ENCODE results near the gene TXNRD3. TPM values are rescaled to one million over a fixed set of nuclear protein-coding genes. Genes with fewer than 3 reads are reported as not detected.

Gene TXNRD3
- total RNA-seq, 4 donors from 2014 or later: 7.8 to 14.7 (median 9.4) TPM

GRCh38 chr3:126664591-126665214, 9.8 kb upstream of the TXNRD3 start:
- no peak overlapping the region for H3K4me3 ChIP-seq
- WGBS, 2 donors: 49 to 50% methylated on average over 4 to 5 of the region's 5 CpGs
- H3K27ac ChIP-seq: no peak overlapping the region
- peaks cover 0 to 65% (median 0%) of the 10 kb centered on the region in 4 donors for H3K27me3 ChIP-seq
- H3K36me3 ChIP-seq: no peaks in the 10 kb centered on the region
- no peak for DNase-seq
- intact Hi-C loops (cut with DNase I): loop anchor here (10.0 kb wide), 1 partner anchor 790 kb away; no protein-coding TSS in a partner anchor
- H3K9me3 ChIP-seq: no peaks in the 10 kb centered on the region
- no peaks in the 10 kb centered on the region for H3K4me1 ChIP-seq
- no peak for TF ChIP-seq POLR2A (IDR thresholded peaks at IDR 0.05)
- TF ChIP-seq, protein P1, sequence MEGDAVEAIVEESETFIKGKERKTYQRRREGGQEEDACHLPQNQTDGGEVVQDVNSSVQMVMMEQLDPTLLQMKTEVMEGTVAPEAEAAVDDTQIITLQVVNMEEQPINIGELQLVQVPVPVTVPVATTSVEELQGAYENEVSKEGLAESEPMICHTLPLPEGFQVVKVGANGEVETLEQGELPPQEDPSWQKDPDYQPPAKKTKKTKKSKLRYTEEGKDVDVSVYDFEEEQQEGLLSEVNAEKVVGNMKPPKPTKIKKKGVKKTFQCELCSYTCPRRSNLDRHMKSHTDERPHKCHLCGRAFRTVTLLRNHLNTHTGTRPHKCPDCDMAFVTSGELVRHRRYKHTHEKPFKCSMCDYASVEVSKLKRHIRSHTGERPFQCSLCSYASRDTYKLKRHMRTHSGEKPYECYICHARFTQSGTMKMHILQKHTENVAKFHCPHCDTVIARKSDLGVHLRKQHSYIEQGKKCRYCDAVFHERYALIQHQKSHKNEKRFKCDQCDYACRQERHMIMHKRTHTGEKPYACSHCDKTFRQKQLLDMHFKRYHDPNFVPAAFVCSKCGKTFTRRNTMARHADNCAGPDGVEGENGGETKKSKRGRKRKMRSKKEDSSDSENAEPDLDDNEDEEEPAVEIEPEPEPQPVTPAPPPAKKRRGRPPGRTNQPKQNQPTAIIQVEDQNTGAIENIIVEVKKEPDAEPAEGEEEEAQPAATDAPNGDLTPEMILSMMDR (IDR thresholded peaks at IDR 0.05): peak in 1 of 6 experiments; percentile 2

DNA sequence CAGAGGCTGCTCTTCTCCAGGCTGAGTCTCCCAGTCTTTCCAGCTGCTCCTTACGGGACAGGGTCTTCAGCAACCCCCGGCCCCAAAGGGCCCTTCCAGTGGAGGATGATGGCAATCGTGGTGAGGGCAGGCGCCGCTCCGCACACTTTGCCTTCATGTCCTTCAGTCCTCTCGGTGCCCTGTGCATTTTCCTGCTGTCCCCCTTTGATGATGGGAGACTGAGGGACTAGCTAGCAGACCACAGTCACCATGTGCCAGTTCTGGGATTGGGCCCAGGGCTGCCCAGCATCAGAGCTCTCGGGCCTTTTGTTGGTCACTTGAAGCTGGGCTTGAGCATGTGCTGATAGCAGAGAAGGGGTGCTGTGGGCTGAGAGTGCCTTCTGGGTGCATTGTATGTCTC, 8.8 kb upstream of the TXNRD3 start:
- TF ChIP-seq, protein P1 (IDR thresholded peaks at IDR 0.05): no peak
- no peak for TF ChIP-seq POLR2A (IDR thresholded peaks at IDR 0.05)
- Histone ChIP-seq H3K4me1 (no peaks in the 10 kb centered on the region), H3K27me3 (peaks cover 0 to 74% (median 0%) of the 10 kb centered on the region in 4 donors), H3K36me3 (no peaks in the 10 kb centered on the region), H3K4me3 (no peak overlapping the region), H3K9me3 (no peaks in the 10 kb centered on the region), H3K27ac (no peak overlapping the region)
- DNase-seq: no peak
- intact Hi-C loops (cut with DNase I): loop anchor here (10.0 kb wide), 1 partner anchor 791 kb away; no protein-coding TSS in a partner anchor
- WGBS, 2 donors: 71% methylated on average over 1 of the region's 8 CpGs; no CpG with 5 or more reads in 1 of the 2 donors

DNA sequence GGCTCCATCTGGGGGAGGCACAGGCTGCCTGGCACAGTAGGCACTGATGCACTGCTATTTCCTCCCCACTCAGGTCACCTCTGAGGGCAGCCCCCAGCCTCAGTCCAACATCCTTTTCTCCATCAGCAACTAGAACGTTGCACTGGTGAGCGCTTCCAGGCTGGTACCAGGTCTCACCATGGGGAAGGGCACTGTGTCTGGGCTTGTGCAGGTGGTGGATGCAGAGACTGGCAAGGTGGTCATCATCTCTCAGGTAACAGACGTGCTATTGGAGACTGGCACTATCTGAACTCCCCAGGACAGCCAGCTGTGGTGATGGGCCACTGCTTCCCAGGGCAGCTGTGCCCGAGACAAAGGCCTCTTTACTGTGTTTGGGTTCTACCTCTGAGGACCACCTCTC, 8.3 kb upstream of the TXNRD3 start:
- Histone ChIP-seq H3K27ac (no peak overlapping the region), H3K27me3 (peaks cover 0 to 79% (median 0%) of the 10 kb centered on the region in 4 donors), H3K4me3 (no peak overlapping the region), H3K36me3 (no peaks in the 10 kb centered on the region), H3K9me3 (no peaks in the 10 kb centered on the region), H3K4me1 (no peaks in the 10 kb centered on the region)
- no peak for DNase-seq
- TF ChIP-seq, protein P1 (IDR thresholded peaks at IDR 0.05): no peak
- no peak for TF ChIP-seq POLR2A (IDR thresholded peaks at IDR 0.05)
- 60 to 83% methylated on average over 1 to 2 of the region's 4 CpGs for WGBS, 2 donors
- intact Hi-C loops (cut with DNase I): loop anchor here (10.0 kb wide), 1 partner anchor 792 kb away; no protein-coding TSS in a partner anchor

DNA sequence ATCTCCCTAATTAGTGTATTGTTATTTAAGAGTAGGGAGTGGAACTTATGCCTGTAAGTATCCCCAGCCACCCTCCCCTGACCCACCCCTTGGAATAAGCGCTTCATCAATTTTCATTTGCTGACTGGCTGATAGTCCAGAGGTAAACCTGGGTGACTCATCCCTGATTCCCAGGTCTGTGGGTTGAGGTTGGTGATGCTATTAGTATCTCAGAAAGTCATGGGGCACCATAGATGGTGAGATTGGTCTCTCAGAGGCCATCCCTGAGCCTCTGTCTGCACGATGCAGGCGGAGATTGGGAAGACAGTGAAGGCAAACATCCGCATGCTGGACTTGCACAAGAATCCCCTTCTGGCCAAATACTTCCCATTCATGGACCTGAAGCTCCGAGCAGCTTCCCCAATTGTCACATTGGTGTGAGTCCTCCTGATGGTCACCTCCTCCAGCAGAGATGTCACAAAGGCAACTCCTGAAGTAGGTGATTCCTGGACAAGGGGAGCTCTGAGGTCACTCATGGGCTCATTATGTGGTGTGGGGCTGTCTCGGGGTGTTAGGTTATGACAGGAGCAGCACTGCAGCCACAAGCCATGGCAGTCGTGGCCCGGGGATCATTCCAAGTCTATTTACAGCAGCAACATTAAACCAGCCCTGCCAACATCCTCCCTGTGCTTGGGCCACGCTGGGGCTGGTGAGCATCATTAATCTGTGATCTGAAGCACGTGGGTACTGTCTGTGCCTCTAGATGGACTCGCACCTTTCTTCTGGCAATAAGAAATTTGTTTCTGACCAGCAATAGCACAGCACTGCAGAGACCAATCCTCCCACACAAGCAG, 6.8 kb upstream of the TXNRD3 start:
- H3K4me3 ChIP-seq: no peak overlapping the region
- no peaks in the 10 kb centered on the region for H3K4me1 ChIP-seq
- intact Hi-C loops (cut with DNase I): loop anchor here (10.0 kb wide), 1 partner anchor 793 kb away; no protein-coding TSS in a partner anchor
- peaks cover 0 to 75% (median 0%) of the 10 kb centered on the region in 4 donors for H3K27me3 ChIP-seq
- no peak for TF ChIP-seq POLR2A (IDR thresholded peaks at IDR 0.05)
- TF ChIP-seq, protein P1 (IDR thresholded peaks at IDR 0.05): no peak
- H3K27ac ChIP-seq: no peak overlapping the region
- H3K36me3 ChIP-seq: no peaks in the 10 kb centered on the region
- WGBS, 2 donors: 68 to 75% methylated on average over 8 of the region's 11 CpGs
- H3K9me3 ChIP-seq: no peaks in the 10 kb centered on the region
- no peak for DNase-seq
